H1 (cell line): ENCODE measurements around the gene L3MBTL4. TPM values are rescaled to one million over a fixed set of nuclear protein-coding genes. Genes with fewer than 3 reads are reported as not detected.

Experiments
- CTCF ChIA-PET: fragments of 300-600 bp; sonication (Branson Sonifier 250); formaldehyde crosslinking; loops from one replicate; lab custom pipeline; 2021; ENCODE audit not compliant: partially characterized antibody; lab: Charles Lee
- POLR2A ChIA-PET: fragments of 300-600 bp; sonication (Branson Sonifier 250); formaldehyde crosslinking; loops from one replicate; lab custom pipeline; 2021; ENCODE audit warnings: inconsistent platforms; ENCODE audit not compliant: partially characterized antibody; lab: Charles Lee
- DNase-seq, 2 experiments: peaks; one replicate each; pipeline versions ENCODE4 v3.0.0 to v3.0.0-alpha.2; 2010 to 2022; ENCODE audit warnings: low spot score in 2 of 2, low read depth in 1 of 2, mixed read lengths in 1 of 2
- FAIRE-seq: peaks from 2 replicates; lab custom pipeline; 2011; peaks lifted over from hg19 to GRCh38; lab: Jason Lieb, UNC
- H2AFZ ChIP-seq: 2 replicates; pipeline ENCODE4 v1.8.1; 2012; ENCODE audit warnings: low read length, inconsistent platforms
- H2AK5ac ChIP-seq: 2 replicates; pipeline ENCODE4 v1.6.1; 2013; ENCODE audit warnings: low read depth, low read length
- H2BK120ac ChIP-seq: replicated peaks from 2 replicates; pipeline ENCODE3; 2013; ENCODE audit warnings: low read depth, low read length, inconsistent platforms
- H2BK12ac ChIP-seq: 2 replicates; pipeline ENCODE4 v1.6.1; 2013; ENCODE audit warnings: low read depth, low read length
- H2BK15ac ChIP-seq: 2 replicates; pipeline ENCODE4 v1.6.1; 2013; ENCODE audit warnings: low read length
- H2BK20ac ChIP-seq: 2 replicates; pipeline ENCODE4 v1.6.1; 2013; ENCODE audit warnings: low read length
- H2BK5ac ChIP-seq: 2 replicates; pipeline ENCODE4 v1.6.1; 2013; ENCODE audit warnings: low read depth, low read length
- H3K14ac ChIP-seq: 2 replicates; pipeline ENCODE4 v1.6.1; 2013; ENCODE audit warnings: inconsistent platforms; ENCODE audit not compliant: insufficient read length
- H3K18ac ChIP-seq: 2 replicates; pipeline ENCODE4 v1.6.1; 2013; ENCODE audit warnings: low read length; ENCODE audit errors: extremely low read depth
- H3K23ac ChIP-seq: 2 replicates; pipeline ENCODE4 v1.6.1; 2013; ENCODE audit warnings: inconsistent platforms; ENCODE audit not compliant: insufficient read length
- H3K23me2 ChIP-seq: 2 replicates; pipeline ENCODE4 v1.6.1; 2013; ENCODE audit warnings: low read depth, low read length
- H3K27ac ChIP-seq: 2 replicates; pipeline ENCODE4 v1.6.1; 2011; ENCODE audit warnings: low read depth, low read length, inconsistent platforms
- H3K27me3 ChIP-seq, 4 experiments: replicated peaks in 1 of 4; 1 replicate in 1 of 4; 2 replicates in 3 of 4; pipeline versions ENCODE4 v1.6.1 to v1.8.1; 2011 to 2013; ENCODE audit warnings: low read length in 3 of 4, mild to moderate bottlenecking in 3 of 4, inconsistent platforms in 2 of 4, mixed read lengths in 2 of 4, moderate library complexity in 1 of 4; ENCODE audit not compliant: control insufficient read depth in 3 of 4, insufficient read depth in 3 of 4; ENCODE audit errors: extremely low read depth in 1 of 4
- H3K36me3 ChIP-seq, 4 experiments: 2 replicates each; pipeline versions ENCODE4 v1.6.1 to v1.8.1; 2011 to 2013; ENCODE audit warnings: mild to moderate bottlenecking in 4 of 4, low read length in 3 of 4, moderate library complexity in 2 of 4, control low read depth in 1 of 4, inconsistent platforms in 1 of 4; ENCODE audit not compliant: insufficient read depth in 4 of 4, control insufficient read depth in 2 of 4
- H3K4ac ChIP-seq: replicated peaks from 2 replicates; pipeline ENCODE3; 2013; ENCODE audit warnings: low read length, low read depth, mixed read lengths, inconsistent platforms; ENCODE audit not compliant: insufficient read length
- H3K4me1 ChIP-seq, 4 experiments: replicated peaks in 1 of 4; 1 replicate in 1 of 4; 2 replicates in 3 of 4; pipeline versions ENCODE4 v1.6.1 to v1.8.1; 2011 to 2013; ENCODE audit warnings: low read length in 3 of 4, inconsistent platforms in 2 of 4, mixed read lengths in 1 of 4; ENCODE audit not compliant: insufficient read depth in 4 of 4, control insufficient read depth in 3 of 4
- H3K4me2 ChIP-seq, 2 experiments: 2 replicates each; pipeline versions ENCODE4 v1.6.1 to v1.8.1; 2011 to 2013; ENCODE audit warnings: low read depth in 2 of 2, low read length in 2 of 2, control low read depth in 1 of 2, inconsistent platforms in 1 of 2, mild to moderate bottlenecking in 1 of 2; ENCODE audit not compliant: insufficient read depth in 1 of 2
- H3K4me3 ChIP-seq, 4 experiments: fragments of 200-600, 300-600 bp in 1 of 4; sonication (generic), shearing (Covaris generic), sonication (Bioruptor Twin) in 1 of 4; 2 replicates each; pipeline versions ENCODE4 v1.5.1 to v1.8.1; 2011 to 2016; ENCODE audit warnings: low read length in 4 of 4, low read depth in 3 of 4, control low read depth in 2 of 4, inconsistent platforms in 2 of 4, mild to moderate bottlenecking in 2 of 4, mixed read lengths in 1 of 4, moderate library complexity in 1 of 4; ENCODE audit not compliant: insufficient read depth in 2 of 4; ENCODE audit errors: extremely low read depth in 1 of 4
- H3K56ac ChIP-seq: replicated peaks from 2 replicates; pipeline ENCODE3; 2013; ENCODE audit warnings: low read depth, mild to moderate bottlenecking, mixed read lengths, low read length, inconsistent platforms; ENCODE audit not compliant: insufficient read length
- H3K79me1 ChIP-seq: 2 replicates; pipeline ENCODE4 v1.6.1; 2013; ENCODE audit warnings: low read depth, low read length, control low read depth
- H3K79me2 ChIP-seq, 2 experiments: 2 replicates each; pipeline versions ENCODE4 v1.6.1 to v1.8.1; 2012 to 2013; ENCODE audit warnings: low read length in 2 of 2, mild to moderate bottlenecking in 2 of 2, inconsistent platforms in 1 of 2; ENCODE audit not compliant: insufficient read depth in 2 of 2, control insufficient read depth in 1 of 2
- H3K9ac ChIP-seq, 4 experiments: replicated peaks in 1 of 4; 1 replicate in 1 of 4; 2 replicates in 3 of 4; pipeline versions ENCODE4 v1.6.1 to v1.8.1; 2011 to 2013; ENCODE audit warnings: low read depth in 3 of 4, low read length in 3 of 4, control low read depth in 2 of 4, mild to moderate bottlenecking in 2 of 4, moderate library complexity in 2 of 4, inconsistent platforms in 1 of 4; ENCODE audit errors: extremely low read depth in 1 of 4
- H3K9me3 ChIP-seq, 2 experiments: 2 replicates each; pipeline versions ENCODE4 v1.6.1 to v1.8.1; 2012 to 2013; ENCODE audit warnings: mild to moderate bottlenecking in 2 of 2, moderate library complexity in 2 of 2, control low read depth in 1 of 2, inconsistent platforms in 1 of 2, low read depth in 1 of 2, low read length in 1 of 2, mixed read lengths in 1 of 2; ENCODE audit not compliant: insufficient read depth in 2 of 2
- H4K20me1 ChIP-seq, 2 experiments: replicated peaks in 1 of 2; 2 replicates each; pipeline versions ENCODE3 to v1.8.1; 2011 to 2013; ENCODE audit warnings: inconsistent platforms in 2 of 2, low read length in 2 of 2, mild to moderate bottlenecking in 1 of 2; ENCODE audit not compliant: insufficient read depth in 2 of 2, control insufficient read depth in 1 of 2
- H4K5ac ChIP-seq: 2 replicates; pipeline ENCODE4 v1.6.1; 2013; ENCODE audit warnings: low read length, low read depth, mixed read lengths, inconsistent platforms; ENCODE audit not compliant: insufficient read length
- H4K8ac ChIP-seq: 2 replicates; pipeline ENCODE4 v1.8.0; 2013; ENCODE audit warnings: mild to moderate bottlenecking, moderate library complexity, low read length, inconsistent platforms; ENCODE audit not compliant: insufficient read depth; ENCODE audit errors: extremely low read depth
- H4K91ac ChIP-seq: replicated peaks from 2 replicates; pipeline ENCODE3; 2013; ENCODE audit warnings: low read length, mixed read lengths, inconsistent platforms; ENCODE audit not compliant: insufficient read length
- GTF2F1 ChIP-seq: IDR thresholded peaks from 2 replicates; pipeline ENCODE4 v1.6.1; 2012; ENCODE audit warnings: low read depth, low read length, improper control_type of control experiment, borderline replicate concordance
- POLR2A ChIP-seq, 2 experiments: IDR thresholded peaks; 1 replicate in 1 of 2; 2 replicates in 1 of 2; pipeline ENCODE4 v1.6.1; 2011; ENCODE audit warnings: low read depth in 2 of 2, low read length in 2 of 2, mild to moderate bottlenecking in 2 of 2; ENCODE audit errors: control extremely low read depth in 1 of 2
- TAF7 ChIP-seq: optimal IDR thresholded peaks from 2 replicates; pipeline ENCODE3; 2011; ENCODE audit warnings: low read depth, mild to moderate bottlenecking, inconsistent platforms, low read length, moderate library complexity, borderline replicate concordance
- polyA plus RNA-seq, 7 experiments: library from polyadenylated mRNA; depleted of rRNA in 3 of 7; stranded (reverse) in 5 of 7; unstranded in 2 of 7; fragments of >200 nt in 5 of 7; fragments of 200-250 nt in 2 of 7; gene quantifications; 1 replicate in 5 of 7; 2 replicates in 1 of 7; 4 replicates in 1 of 7; pipeline versions ENCODE4 v1.2.1 to v1.2.3, GENCODE V29; 2011 to 2013; ENCODE audit warnings: missing spikeins in 2 of 7, mixed read lengths in 2 of 7
- total RNA-seq: library from RNA; stranded (reverse); fragmentation: NEBNext Ultra II Directional; extraction: Animal tissue kit (Norgen Biotek cat#: 25700); gene quantifications from 2 replicates; pipeline ENCODE4 v1.2.1, GENCODE V29; 2021

L3MBTL4 gene
- total and polyA plus RNA-seq, 2 of the 8 experiments (the other 6 are each of a cell fraction or from before 2014, with no cell fraction given): 1.0 to 2.1 TPM

DNA sequence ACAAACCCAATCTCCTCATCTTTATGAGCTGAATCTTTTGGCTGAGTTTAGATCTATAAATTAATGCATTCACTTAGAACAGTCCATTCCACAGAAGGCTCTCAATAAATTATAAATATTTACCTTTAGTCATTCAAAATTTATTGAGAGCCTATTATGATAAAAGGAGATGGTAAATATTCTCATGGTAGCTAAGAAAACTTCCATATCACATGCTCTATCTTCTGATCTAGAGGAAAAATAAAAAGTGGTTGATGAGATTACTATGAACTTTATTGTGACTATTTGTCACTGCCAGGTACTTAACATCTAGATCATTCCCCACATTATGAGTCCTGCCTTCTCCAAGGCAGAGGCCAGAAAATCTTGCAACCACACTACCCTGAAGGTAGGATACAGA is 62.4 kb downstream of the L3MBTL4 start:
- POLR2A ChIA-PET: interaction anchor here (0.7 kb wide), 1 partner anchor 12 kb away, joined by 3 read pairs; no protein-coding TSS in a partner anchor
- no peaks in the 10 kb centered on the region for H3K79me2 ChIP-seq
- DNase-seq: no peak
- no peak overlapping the region for H3K4me2 ChIP-seq
- no peak overlapping the region for H3K56ac ChIP-seq
- no peak overlapping the region for H2BK15ac ChIP-seq
- no peaks in the 10 kb centered on the region for H3K9me3 ChIP-seq
- TF ChIP-seq GTF2F1 (no peak), POLR2A (IDR thresholded peaks at IDR 0.05; ENCODE audit: control extremely low read depth in 1 of 2, low read depth in 2 of 2, low read length in 2 of 2) (no peak), TAF7 (no peak)
- no peak overlapping the region for H4K5ac ChIP-seq
- CTCF ChIA-PET: interaction anchor here (1.7 kb wide), 2 partner anchors 9 to 49 kb away, joined by 4 read pairs; no protein-coding TSS in a partner anchor
- no peaks in the 10 kb centered on the region for H3K36me3 ChIP-seq
- H2AK5ac ChIP-seq: no peak overlapping the region
- no peak overlapping the region for H4K91ac ChIP-seq
- H4K8ac ChIP-seq: no peak overlapping the region
- no peak for FAIRE-seq
- no peaks in the 10 kb centered on the region for H4K20me1 ChIP-seq
- H3K79me1 ChIP-seq: no peaks in the 10 kb centered on the region
- H2BK120ac ChIP-seq: no peak overlapping the region
- no peak overlapping the region for H3K27ac ChIP-seq
- H3K9ac ChIP-seq: no peak overlapping the region
- peaks cover 0 to under 1% (median 0%) of the 10 kb centered on the region in 4 experiments; a peak in 2 of 7 replicates for H3K4me1 ChIP-seq
- H3K18ac ChIP-seq: no peak overlapping the region
- no peak overlapping the region for H2BK5ac ChIP-seq
- no peaks in the 10 kb centered on the region for H3K23me2 ChIP-seq
- no peak overlapping the region for H3K23ac ChIP-seq
- no peak overlapping the region for H2AFZ ChIP-seq
- no peak overlapping the region for H3K4ac ChIP-seq
- H3K14ac ChIP-seq: no peak overlapping the region
- no peak overlapping the region for H2BK20ac ChIP-seq
- no peak overlapping the region for H3K4me3 ChIP-seq
- no peak overlapping the region for H2BK12ac ChIP-seq
- H3K27me3 ChIP-seq: no peaks in the 10 kb centered on the region
